Fibroblast of skin of back (primary cell): Measurements from ENCODE around the gene MAFF. TPM values are rescaled to one million over a fixed set of nuclear protein-coding genes. Genes with fewer than 3 reads are reported as not detected.
"Not testable (repeated sequence)": the region's sequence is repeated elsewhere in the genome, so short reads cannot be mapped to it uniquely, and the experiment has no call there.

ENCODE experiments used
- DNase-seq: peaks from one replicate; pipeline ENCODE4 v3.0.0-alpha.2; 2013
- polyA plus RNA-seq, 2 experiments: library from polyadenylated mRNA; unstranded; fragments of 120-200 nt; gene quantifications; one replicate each; pipeline ENCODE4 v1.2.1, GENCODE V29; 2013; ENCODE audit not compliant: insufficient read length in 2 of 2

MAFF gene
- 22.5 TPM for polyA plus RNA-seq (2013, experiment 1 of 2; ENCODE audit: insufficient read length)
- polyA plus RNA-seq (2013, experiment 2 of 2; ENCODE audit: insufficient read length) = 18.6 TPM

- DNase-seq = peak; percentile 97
Measured at GRCh38 chr22:38201711-38202436, at the start of gene MAFF. Gene MAFF (plus strand): TSS chr22:38201994. CDS start chr22:38213854, 11,860 bp downstream.

DNA sequence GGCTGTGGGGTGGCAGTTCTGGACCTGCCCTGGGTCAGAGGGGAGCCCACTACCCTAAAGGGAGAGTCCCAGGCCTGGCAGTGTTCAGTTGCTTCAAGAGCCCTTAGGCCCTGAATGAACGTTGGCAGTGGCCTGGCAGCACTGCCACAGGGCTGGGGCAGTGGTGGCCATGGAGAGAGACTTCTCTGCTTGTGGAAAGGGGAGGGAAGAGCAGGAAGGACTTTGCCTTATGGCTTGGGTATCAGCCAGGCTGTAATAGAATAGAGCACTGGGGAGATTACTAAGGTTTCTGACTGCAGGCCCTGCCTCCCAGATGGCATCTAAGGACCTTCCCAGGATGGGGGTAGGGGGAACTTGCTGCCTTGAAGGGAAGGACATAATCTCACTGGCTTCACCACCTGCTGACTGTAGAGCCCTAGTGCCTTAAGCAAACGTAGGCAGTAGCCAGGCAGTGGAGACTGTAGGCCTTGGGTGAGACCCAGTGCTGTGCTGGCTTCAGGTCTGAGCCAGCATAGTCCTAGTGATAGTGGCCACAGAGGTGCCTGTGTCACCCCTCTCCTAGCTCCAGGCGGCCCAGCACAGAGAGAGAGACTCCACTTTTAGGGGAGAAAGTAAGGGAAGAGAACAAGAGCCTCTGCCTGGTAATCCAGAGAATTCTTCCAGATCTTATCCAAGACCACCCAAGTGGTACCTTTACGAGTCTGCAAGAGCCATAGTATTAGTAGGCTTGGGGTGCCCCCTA is 47.8 kb upstream of the MAFF start:
- DNase-seq = no peak

DNA sequence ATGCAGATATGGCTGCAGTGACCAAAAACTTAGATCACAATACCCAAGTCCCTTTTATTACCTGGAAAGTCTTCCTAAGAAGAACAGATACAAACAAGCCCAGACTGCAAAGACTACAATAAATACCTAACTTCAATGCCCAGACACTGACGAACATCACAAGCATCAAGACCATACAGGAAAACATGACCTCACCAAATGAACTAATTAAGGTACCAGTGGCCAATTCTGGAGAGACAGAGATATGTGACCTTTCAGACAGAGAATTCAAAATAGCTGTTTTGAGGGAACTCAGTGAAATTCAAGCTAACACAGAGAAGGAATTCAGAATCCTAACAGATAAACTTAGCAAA is 47.3 kb upstream of the MAFF start:
- DNase-seq = not testable (repeated sequence)

DNA sequence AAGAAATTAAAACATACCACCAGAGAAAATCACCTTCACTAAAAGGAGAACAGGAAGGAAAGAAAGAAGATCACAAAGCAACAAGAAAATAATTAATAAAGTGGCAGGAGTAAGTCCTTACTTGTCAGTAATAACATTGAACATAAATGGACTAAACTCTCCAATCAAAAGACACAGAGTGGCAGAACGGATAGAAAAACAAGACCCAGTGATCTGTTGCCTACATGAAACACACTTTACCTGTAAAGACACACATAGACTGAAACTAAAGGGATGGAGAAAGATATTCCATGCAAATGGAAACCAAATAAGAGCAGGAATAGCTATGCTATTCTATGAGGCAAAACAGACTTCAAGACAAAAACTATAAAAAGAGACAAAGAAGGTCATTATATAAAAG is 46.1 kb upstream of the MAFF start:
- no peak for DNase-seq

GRCh38 chr22:38162881-38163843 is 38.6 kb upstream of the MAFF start:
- DNase-seq = no peak

DNA sequence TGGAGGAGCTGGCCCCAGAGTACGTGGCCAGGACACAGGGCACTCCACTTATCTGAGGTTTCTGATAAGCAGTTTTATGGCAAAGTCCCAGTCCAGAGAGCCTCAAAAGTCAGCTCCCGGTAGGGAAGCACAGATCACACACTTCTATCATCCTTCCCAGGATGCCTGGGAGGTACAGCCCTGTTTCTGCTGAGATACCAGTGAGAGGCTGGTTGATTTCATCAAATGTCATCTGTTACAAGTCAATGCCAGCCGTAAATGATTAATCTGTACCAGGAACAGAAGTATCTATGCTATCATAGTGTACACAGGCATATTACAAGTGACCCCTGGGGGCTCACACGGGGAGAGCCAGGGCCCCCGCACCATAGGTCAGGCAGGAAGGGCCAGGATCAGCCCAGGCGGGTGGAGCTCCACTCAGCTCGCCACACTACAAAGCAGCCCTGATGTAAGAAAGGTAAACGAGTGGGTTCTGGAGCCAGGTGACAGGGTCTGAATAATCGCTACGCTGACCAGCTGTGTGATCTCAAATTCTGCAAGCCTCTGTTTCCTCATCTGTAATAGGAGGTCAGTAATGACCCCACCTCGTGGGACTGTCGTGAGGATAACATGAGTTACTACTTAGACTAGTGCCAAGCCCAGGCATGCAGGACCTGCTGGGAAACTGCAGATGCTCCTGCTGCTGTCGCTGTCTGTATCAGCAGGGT is 37.8 kb upstream of the MAFF start:
- no peak for DNase-seq

DNA sequence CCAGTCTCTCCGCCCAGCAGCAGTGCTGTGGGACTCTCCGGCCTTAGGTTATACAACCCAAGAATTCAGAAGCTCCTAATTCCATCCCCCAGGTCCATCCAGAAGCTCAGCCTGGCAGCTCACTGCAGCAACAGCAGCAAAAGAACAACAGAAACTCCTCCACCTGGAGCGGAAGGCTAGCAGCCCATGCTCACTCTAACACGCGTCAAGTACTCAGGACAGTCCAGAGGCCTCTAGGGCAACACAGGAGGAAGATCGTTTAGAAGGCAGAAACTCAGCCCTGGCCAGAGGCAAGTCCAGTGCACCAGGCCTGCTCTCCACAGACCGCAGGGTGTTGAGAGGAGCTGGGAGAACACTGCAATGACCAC is 37.3 kb upstream of the MAFF start:
- DNase-seq = no peak

DNA sequence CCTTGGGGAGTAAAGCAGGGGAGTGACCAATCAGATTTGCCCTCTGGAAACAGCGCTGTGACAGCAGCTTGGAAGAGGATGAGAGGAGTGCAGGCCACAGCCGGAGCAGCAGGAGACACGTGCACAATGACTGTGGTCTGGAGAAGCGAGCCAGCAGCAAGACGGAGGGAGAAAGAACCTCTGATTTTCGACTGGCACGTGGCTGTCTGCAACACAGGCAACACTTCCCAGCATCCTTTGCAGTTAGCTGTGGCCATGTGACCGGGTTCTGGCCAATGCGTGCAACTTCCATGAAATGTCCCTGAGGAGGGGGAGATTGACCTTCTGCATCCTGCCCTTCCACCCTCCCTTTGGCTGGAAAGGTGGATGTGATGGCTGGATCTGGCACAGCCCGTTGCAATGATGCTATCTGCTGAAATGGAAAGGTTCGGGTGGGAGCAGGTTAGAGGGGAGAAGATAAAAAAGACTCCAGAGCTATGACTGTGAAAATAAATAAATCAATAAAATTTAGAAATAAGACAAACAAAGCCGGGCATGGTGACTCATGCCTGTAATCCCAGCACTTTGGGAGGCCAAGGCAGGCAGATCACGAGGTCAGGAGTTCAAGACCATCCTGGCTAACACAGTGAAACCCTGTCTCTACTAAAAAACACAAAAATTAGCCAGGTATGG is 35.7 kb upstream of the MAFF start:
- DNase-seq = no peak

DNA sequence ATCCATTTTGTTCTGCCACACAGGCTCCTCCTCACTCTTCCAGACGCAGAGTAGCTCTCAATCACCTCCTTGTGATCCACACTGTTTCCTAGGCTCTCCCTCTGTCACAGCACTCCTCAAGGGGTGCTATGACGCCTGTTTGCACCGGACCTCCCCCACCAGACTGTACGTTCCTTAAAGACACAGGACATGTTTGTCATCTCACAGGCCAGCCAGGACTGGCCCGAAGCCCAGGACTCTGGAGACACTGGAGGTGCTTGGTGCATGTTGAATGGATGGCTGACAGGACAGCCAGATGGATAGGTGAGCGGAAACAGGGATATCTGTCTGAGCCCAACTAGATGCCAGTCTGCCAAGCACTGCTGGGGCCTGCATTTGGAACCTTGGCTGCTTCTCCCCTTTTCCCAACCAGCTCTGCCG is 33.8 kb upstream of the MAFF start:
- DNase-seq = no peak

DNA sequence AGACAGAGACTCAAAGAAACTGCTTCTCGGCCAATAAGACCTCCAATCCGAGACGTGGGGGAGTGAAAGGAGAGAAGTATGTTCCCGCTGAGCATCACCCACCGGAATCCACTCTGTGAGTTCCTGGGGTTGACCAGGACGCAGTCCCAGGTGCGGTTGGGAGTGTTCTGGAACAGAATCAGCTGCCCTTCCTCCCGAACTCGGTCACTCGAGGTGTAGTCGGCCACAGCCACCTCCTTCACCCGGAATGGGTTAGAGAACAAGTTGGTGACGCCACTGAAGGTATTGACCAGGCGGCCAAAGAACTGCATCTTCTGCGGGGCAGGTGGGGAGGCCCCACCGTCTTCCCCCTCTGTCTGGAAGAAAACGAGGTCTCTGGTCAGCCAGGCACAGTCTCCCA is 32.7 kb upstream of the MAFF start:
- DNase-seq = no peak

- DNase-seq = no peak
Measured at GRCh38 chr22:38170469-38170868, 31.3 kb upstream of the MAFF start.

- no peak for DNase-seq
Measured at GRCh38 chr22:38171927-38172831, 29.6 kb upstream of the MAFF start.

DNA sequence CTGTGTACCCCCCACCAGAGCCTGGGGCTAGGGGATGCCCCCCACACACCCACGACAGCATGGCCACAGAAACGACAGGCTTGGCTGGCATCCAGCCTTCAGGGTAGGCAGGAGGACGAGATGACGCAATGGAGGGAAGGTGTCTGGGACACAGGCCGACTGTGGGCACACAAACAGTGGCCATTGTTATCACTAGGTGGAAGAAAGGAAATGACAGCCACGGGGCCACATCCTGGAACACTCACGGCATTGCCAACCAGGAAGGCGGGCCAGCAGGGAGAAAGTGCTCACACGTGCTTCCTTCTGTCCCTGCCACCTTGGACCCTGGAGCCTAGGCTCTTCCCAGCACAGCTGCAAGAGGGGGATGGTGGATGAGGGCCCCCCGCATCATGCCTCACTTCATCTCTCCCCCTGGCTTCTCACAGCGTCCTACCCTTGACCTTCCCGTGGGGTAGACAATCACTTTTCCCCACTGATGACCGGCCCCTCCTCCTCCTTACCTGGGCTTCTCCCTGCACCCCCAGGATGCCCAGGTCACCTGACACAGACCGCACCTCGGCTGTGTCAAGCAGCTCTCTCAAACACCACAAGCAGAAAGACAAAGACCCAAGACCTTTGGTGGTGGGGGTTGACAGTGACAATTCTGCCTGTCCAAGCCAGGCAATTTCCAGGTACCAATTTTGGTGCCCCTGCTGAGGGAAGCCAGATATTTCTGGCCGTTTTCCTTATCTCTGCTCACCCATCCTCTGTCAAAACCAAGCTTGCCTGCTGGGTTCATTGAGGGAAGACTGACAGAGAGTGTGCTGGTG is 28.8 kb upstream of the MAFF start:
- no peak for DNase-seq

- DNase-seq = no peak
Measured at GRCh38 chr22:38173641-38173906, 28.2 kb upstream of the MAFF start.

DNA sequence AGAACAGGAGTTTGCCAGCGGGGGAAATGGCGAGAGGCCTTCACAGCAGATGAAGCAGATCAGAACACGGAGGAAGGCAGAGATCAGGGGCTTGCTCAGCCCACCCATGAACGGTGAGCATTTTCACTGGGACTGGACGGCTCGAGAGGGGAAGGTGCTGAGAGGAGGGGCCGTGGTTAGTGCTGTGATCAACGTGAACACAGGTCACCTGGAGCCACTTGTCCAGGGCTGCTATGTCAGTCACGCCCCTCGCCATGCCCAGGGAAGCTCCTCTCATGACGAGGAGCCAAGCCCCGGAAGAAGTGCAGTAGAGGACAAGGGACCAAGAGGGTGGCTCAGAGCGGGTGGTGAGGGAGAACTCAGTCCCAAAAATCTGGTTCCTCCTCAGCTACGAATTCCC is 27.2 kb upstream of the MAFF start:
- DNase-seq = no peak

GRCh38 chr22:38175206-38176118 is 26.3 kb upstream of the MAFF start:
- DNase-seq = no peak

DNA sequence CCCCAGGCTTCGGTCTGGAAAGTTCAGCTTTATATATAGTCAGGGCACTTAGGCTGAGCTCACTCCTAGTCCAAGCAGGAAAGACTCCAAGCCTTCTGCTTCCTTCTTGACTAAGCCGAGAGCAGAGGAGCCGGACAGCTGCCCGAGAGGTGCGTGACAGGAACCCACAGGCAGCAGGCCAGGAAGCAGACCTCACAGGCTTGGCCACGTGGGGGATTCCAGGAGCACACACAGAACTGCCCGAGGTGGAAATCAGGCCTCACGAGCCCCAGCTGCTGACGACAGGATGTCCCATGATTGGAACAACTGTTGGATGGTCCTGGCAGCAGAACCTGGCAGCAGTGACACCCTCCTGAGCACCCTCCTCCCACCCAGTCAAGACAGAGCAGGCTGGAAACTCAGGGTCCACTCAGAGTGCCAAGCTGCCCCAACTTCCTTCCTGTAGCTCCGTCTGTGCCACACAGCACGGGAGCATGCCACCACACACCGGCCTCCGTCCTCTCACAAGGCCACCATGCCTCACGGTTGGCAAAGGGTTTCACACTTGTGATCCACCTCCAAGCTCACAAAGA is 25.5 kb upstream of the MAFF start:
- peak; percentile 50 for DNase-seq

GRCh38 chr22:38177044-38177443 is 24.8 kb upstream of the MAFF start:
- no peak for DNase-seq

- not testable (repeated sequence) for DNase-seq
Measured at GRCh38 chr22:38177571-38177925, 24.2 kb upstream of the MAFF start.
